Hepatocyte (in vitro differentiated cells): ENCODE results near the gene SFRP5. TPM values are rescaled to one million over a fixed set of nuclear protein-coding genes. Genes with fewer than 3 reads are reported as not detected.

Source experiments
- DNase-seq: peaks from one replicate; pipeline ENCODE4 v3.0.0-alpha.2; 2016; ENCODE audit warnings: low spot score
- H2AFZ ChIP-seq: fragments of 200-600 bp; sonication (generic); 2 replicates; pipeline ENCODE4 v1.6.0; 2016; ENCODE audit warnings: antibody characterized with exemption, mild to moderate bottlenecking
- H3K27ac ChIP-seq: fragments of 200-600 bp; sonication (generic); 2 replicates; pipeline ENCODE4 v1.5.1; 2016; ENCODE audit warnings: mild to moderate bottlenecking
- H3K27me3 ChIP-seq: fragments of 200-600 bp; sonication (generic); 2 replicates; pipeline ENCODE4 v1.6.1; 2016
- H3K36me3 ChIP-seq: fragments of 200-600 bp; sonication (generic); replicated peaks from 2 replicates; pipeline ENCODE4 v1.5.1; 2016; ENCODE audit warnings: low read depth; ENCODE audit not compliant: insufficient read depth
- H3K4me1 ChIP-seq: fragments of 200-600 bp; sonication (generic); 2 replicates; pipeline ENCODE4 v1.5.1; 2016; ENCODE audit warnings: mild to moderate bottlenecking, moderate library complexity; ENCODE audit not compliant: insufficient read depth
- H3K4me2 ChIP-seq: fragments of 200-600 bp; sonication (generic); 2 replicates; pipeline ENCODE4 v1.6.0; 2016
- H3K4me3 ChIP-seq: fragments of 200-600 bp; sonication (generic); 2 replicates; pipeline ENCODE4 v1.5.1; 2016; ENCODE audit warnings: mild to moderate bottlenecking
- H3K79me2 ChIP-seq: fragments of 200-600 bp; sonication (generic); 2 replicates; pipeline ENCODE4 v1.6.0; 2017; ENCODE audit warnings: mild to moderate bottlenecking
- H3K9me2 ChIP-seq: fragments of 200-600 bp; sonication (generic); replicated peaks from 2 replicates; pipeline ENCODE4 v1.6.0; 2017; ENCODE audit warnings: mild to moderate bottlenecking; ENCODE audit not compliant: insufficient read depth
- H3K9me3 ChIP-seq: fragments of 200-600 bp; sonication (generic); 2 replicates; pipeline ENCODE4 v1.5.1; 2016; ENCODE audit warnings: low read depth, mild to moderate bottlenecking
- H4K20me1 ChIP-seq: fragments of 200-600 bp; sonication (generic); 2 replicates; pipeline ENCODE4 v1.6.0; 2016; ENCODE audit warnings: mild to moderate bottlenecking; ENCODE audit not compliant: insufficient read depth, poor library complexity, severe bottlenecking
- CTCF ChIP-seq: fragments of 200-600 bp; sonication (generic); IDR thresholded peaks from 2 replicates; pipeline ENCODE4 v1.5.1; 2016; ENCODE audit warnings: antibody characterized with exemption, mild to moderate bottlenecking; ENCODE audit not compliant: poor library complexity
- EZH2 ChIP-seq: fragments of 200-600 bp; sonication (generic); IDR thresholded peaks from 2 replicates; pipeline ENCODE4 v1.6.1; 2016; ENCODE audit warnings: antibody characterized with exemption, mild to moderate bottlenecking, borderline replicate concordance
- EZH2phosphoT487 ChIP-seq: fragments of 200-600 bp; sonication (generic); IDR thresholded peaks from one replicate; pipeline ENCODE4 v1.6.1; 2018; ENCODE audit warnings: antibody characterized with exemption, mild to moderate bottlenecking, low read depth, moderate library complexity; ENCODE audit not compliant: unreplicated experiment, severe bottlenecking
- WGBS: methylation state at CpG from one replicate; pipeline ENCODE4 v1.1.6; 2016; ENCODE audit warnings: low lambda C conversion rate; ENCODE audit errors: missing lambda C conversion rate; 5-methylcytosine and 5-hydroxymethylcytosine counted together
- polyA plus RNA-seq: library from polyadenylated mRNA; unstranded; fragments of >200 nt; fragmentation: Nextera tagmentation; extraction: Ambion mirVana; gene quantifications from 2 replicates; pipeline ENCODE4 v1.2.1, GENCODE V29; 2016
- total RNA-seq: library from RNA; depleted of rRNA; stranded (reverse); fragments of >200 nt; gene quantifications from 2 replicates; pipeline ENCODE4 v1.2.3, GENCODE V29; 2014

SFRP5 gene
- total and polyA plus RNA-seq, 2 experiments from 2014 or later: 17.2 to 48.9 TPM

- Histone ChIP-seq H3K4me3 (no peak overlapping the region), H3K27me3 (peaks cover 4% of the 10 kb centered on the region), H3K4me2 (no peak overlapping the region), H4K20me1 (no peaks in the 10 kb centered on the region), H3K4me1 (peaks cover 19% of the 10 kb centered on the region), H3K9me2 (no peaks in the 10 kb centered on the region), H2AFZ (no peak overlapping the region), H3K79me2 (no peaks in the 10 kb centered on the region), H3K27ac (no peak overlapping the region), H3K9me3 (no peaks in the 10 kb centered on the region), H3K36me3 (no peaks in the 10 kb centered on the region)
- DNase-seq: no peak
- 75% methylated on average over 11 of the region's 11 CpGs for WGBS
- TF ChIP-seq EZH2phosphoT487 (no peak), EZH2 (no peak), CTCF (no peak)
Observed at GRCh38 chr10:97778452-97779302, 6.9 kb upstream of the SFRP5 start.

DNA sequence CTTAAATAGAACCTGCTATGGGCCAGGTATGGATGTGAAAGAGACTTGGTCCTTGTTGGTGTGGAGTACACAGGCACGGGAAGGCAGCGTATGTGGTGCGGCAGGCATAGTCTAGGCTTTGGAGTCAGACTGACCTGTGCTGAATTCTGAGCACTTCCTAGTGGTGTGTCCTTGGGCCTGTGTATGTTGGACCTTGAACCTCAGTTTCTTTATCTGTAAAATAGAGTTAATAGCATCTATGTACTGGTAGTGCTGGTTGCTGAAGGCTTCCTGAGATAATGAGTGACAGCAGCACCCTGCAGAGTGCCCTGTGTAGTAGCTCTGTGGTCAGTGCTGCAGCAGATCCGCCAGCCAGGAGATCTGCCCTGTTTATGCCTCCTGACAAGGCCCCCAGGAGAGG lies 5.3 kb upstream of the SFRP5 start:
- WGBS: 82% methylated on average over 4 of the region's 4 CpGs
- no peaks in the 10 kb centered on the region for H3K9me3 ChIP-seq
- no peaks in the 10 kb centered on the region for H3K9me2 ChIP-seq
- H3K27me3 ChIP-seq: peaks cover 20% of the 10 kb centered on the region
- no peak for DNase-seq
- TF ChIP-seq CTCF: no peak
- TF ChIP-seq EZH2phosphoT487: no peak
- TF ChIP-seq EZH2: no peak
- no peaks in the 10 kb centered on the region for H3K79me2 ChIP-seq
- H3K4me2 ChIP-seq: no peak overlapping the region
- no peak overlapping the region for H3K4me3 ChIP-seq
- no peak overlapping the region for H2AFZ ChIP-seq
- no peak overlapping the region for H3K27ac ChIP-seq
- peaks cover 19% of the 10 kb centered on the region for H3K4me1 ChIP-seq
- H3K36me3 ChIP-seq: no peaks in the 10 kb centered on the region
- H4K20me1 ChIP-seq: no peaks in the 10 kb centered on the region

DNA sequence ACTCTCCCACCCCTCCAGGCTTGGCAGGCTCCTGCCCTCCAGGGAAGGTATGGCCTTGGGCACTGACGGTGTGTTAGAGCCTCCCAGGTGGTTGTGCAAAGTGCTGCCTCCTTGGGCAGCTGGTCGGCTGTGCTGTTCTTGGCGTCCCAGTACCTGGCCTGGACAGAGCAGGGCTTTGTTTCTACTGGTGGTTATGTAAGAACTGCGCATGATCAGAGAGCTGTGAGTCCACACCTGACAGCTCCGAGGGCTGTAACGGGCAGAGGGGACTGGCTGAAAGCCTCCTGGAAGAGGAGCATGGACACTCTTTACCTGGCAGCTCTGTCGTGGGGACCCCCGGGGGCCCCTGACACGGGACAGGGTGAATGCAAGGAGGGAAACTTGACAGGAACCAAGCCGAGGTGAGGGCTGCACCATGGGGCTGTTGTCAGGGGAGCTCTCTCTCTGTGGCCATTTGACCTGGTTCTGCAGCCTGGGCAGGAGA lies 3.1 kb upstream of the SFRP5 start:
- no peak for DNase-seq
- no peaks in the 10 kb centered on the region for H3K36me3 ChIP-seq
- H3K79me2 ChIP-seq: no peaks in the 10 kb centered on the region
- peaks cover 13% of the 10 kb centered on the region for H3K4me1 ChIP-seq
- 76% methylated on average over 10 of the region's 10 CpGs for WGBS
- no peak for TF ChIP-seq EZH2
- TF ChIP-seq EZH2phosphoT487: no peak
- TF ChIP-seq CTCF: no peak
- no peak overlapping the region for H3K4me2 ChIP-seq
- H3K27ac ChIP-seq: no peak overlapping the region
- no peaks in the 10 kb centered on the region for H3K9me2 ChIP-seq
- H4K20me1 ChIP-seq: no peaks in the 10 kb centered on the region
- H2AFZ ChIP-seq: no peak overlapping the region
- no peak overlapping the region for H3K4me3 ChIP-seq
- peaks cover 39% of the 10 kb centered on the region for H3K27me3 ChIP-seq
- no peaks in the 10 kb centered on the region for H3K9me3 ChIP-seq
